Stomach (tissue), 4 donors: ENCODE measurements around the gene CHMP2A.

Experiments
- EP300 ChIP-seq: sonication (generic); formaldehyde crosslinking; IDR thresholded peaks from one replicate; pipeline ENCODE4 v1.6.1; 2017; ENCODE audit warnings: antibody characterized with exemption
- POLR2A ChIP-seq, 4 donors: fragments of 450-650 bp; IDR thresholded peaks; one replicate each; pipeline ENCODE4 v1.6.1; 2016; ENCODE audit warnings: antibody characterized with exemption in 4 of 4, control low read depth in 2 of 4, mild to moderate bottlenecking in 1 of 4, moderate library complexity in 1 of 4
- POLR2AphosphoS5 ChIP-seq, 3 donors: sonication (generic); formaldehyde crosslinking; IDR thresholded peaks; one replicate each; pipeline ENCODE4 v1.6.1; 2016; ENCODE audit warnings: antibody characterized with exemption in 3 of 3
- TF ChIP-seq, protein P1 (sequence below), 7 experiments: fragments of 450-650 bp in 4 of 7; fragments of 200-600 bp in 3 of 7; sonication (generic) in 3 of 7; IDR thresholded peaks; one replicate each; pipeline ENCODE4 v1.5.1; 2016 to 2019; ENCODE audit warnings: antibody characterized with exemption in 7 of 7, control low read depth in 2 of 7, mild to moderate bottlenecking in 1 of 7

DNA sequence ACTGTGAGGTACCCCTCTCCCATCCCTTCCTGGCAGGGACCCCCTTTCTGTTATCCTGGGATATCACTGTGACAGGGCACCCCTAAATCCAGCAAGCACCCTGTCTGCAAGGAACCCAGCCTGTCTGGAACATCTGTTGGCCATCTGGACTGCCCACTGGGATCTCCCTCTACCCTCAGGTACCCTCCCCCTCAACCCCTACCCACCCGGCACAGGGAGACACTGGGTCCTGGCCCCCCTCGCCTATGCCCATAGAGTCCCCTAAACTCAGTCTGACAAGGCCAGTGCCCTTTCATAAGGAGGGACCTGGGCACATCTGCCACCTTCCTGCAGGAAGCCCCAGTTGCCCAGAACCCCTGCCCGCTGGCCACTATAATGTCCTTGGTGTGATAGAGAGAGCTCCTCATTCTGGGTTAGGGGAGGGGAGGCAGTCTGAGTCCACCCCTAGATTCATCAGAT, 40.3 kb downstream of the CHMP2A start:
- TF ChIP-seq, protein P1, sequence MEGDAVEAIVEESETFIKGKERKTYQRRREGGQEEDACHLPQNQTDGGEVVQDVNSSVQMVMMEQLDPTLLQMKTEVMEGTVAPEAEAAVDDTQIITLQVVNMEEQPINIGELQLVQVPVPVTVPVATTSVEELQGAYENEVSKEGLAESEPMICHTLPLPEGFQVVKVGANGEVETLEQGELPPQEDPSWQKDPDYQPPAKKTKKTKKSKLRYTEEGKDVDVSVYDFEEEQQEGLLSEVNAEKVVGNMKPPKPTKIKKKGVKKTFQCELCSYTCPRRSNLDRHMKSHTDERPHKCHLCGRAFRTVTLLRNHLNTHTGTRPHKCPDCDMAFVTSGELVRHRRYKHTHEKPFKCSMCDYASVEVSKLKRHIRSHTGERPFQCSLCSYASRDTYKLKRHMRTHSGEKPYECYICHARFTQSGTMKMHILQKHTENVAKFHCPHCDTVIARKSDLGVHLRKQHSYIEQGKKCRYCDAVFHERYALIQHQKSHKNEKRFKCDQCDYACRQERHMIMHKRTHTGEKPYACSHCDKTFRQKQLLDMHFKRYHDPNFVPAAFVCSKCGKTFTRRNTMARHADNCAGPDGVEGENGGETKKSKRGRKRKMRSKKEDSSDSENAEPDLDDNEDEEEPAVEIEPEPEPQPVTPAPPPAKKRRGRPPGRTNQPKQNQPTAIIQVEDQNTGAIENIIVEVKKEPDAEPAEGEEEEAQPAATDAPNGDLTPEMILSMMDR (IDR thresholded peaks at IDR 0.05) = no peak
- TF ChIP-seq POLR2A (IDR thresholded peaks at IDR 0.05) (no peak), EP300 (no peak), POLR2AphosphoS5 (IDR thresholded peaks at IDR 0.05) (no peak)
